CD4-positive, CD25-positive, alpha-beta regulatory T cell (primary cell): Measurements from ENCODE around the gene DCPS. TPM values are rescaled to one million over a fixed set of nuclear protein-coding genes. Genes with fewer than 3 reads are reported as not detected.
A peak's percentile ranks its signal among the peaks of the same experiment; 100 is the strongest.

ENCODE experiments used
- ATAC-seq, 2 donors: fragments of 150-1000 bp; cut with Tn5 transposase; one replicate each; pipeline ENCODE4 v1.10.0; 2021; ENCODE audit warnings: low read depth in 2 of 2, moderate number of reproducible peaks in 2 of 2, moderate library complexity in 1 of 2
- DNase-seq, 3 donors: peaks; one replicate each; pipeline versions ENCODE4 v3.0.0 to v3.0.0-alpha.2; 2012 to 2022; ENCODE audit warnings: mixed read lengths in 1 of 3
- H3K27ac ChIP-seq: one replicate; pipeline ENCODE4 v1.7.0; 2013; ENCODE audit warnings: mild to moderate bottlenecking, low read length; ENCODE audit not compliant: insufficient read depth, poor library complexity, severe bottlenecking
- H3K27me3 ChIP-seq: one replicate; pipeline ENCODE4 v1.7.0; 2013; ENCODE audit warnings: low read length; ENCODE audit not compliant: control insufficient read depth, insufficient read depth
- H3K36me3 ChIP-seq: one replicate; pipeline ENCODE4 v1.7.0; 2013; ENCODE audit warnings: mild to moderate bottlenecking, low read length, moderate library complexity; ENCODE audit not compliant: control insufficient read depth, insufficient read depth
- H3K4me1 ChIP-seq: 2 replicates; pipeline ENCODE4 v1.7.0; 2013; ENCODE audit warnings: mild to moderate bottlenecking, low read length; ENCODE audit not compliant: insufficient read depth, control insufficient read depth, poor library complexity, severe bottlenecking
- H3K4me3 ChIP-seq: one replicate; pipeline ENCODE4 v1.7.0; 2013; ENCODE audit warnings: low read depth, mild to moderate bottlenecking, low read length, moderate library complexity
- H3K9me3 ChIP-seq, 2 experiments: 1 replicate in 1 of 2; 2 replicates in 1 of 2; pipeline ENCODE4 v1.7.0; 2013; ENCODE audit warnings: low read length in 2 of 2, mild to moderate bottlenecking in 1 of 2, moderate library complexity in 1 of 2; ENCODE audit not compliant: control insufficient read depth in 2 of 2
- H3K27ac Mint-ChIP-seq, 3 donors: one replicate each; pipeline ENCODE4 v1.8.0; 2020 to 2022; ENCODE audit warnings: mild to moderate bottlenecking in 3 of 3, mixed read lengths in 3 of 3, moderate library complexity in 2 of 3
- H3K27me3 Mint-ChIP-seq: one replicate; pipeline ENCODE4 v1.8.0; 2022; ENCODE audit warnings: mild to moderate bottlenecking, mixed read lengths
- H3K36me3 Mint-ChIP-seq: one replicate; pipeline ENCODE4 v1.8.0; 2020; ENCODE audit warnings: mixed read lengths
- H3K4me1 Mint-ChIP-seq, 4 donors: one replicate each; pipeline ENCODE4 v1.8.0; 2020 to 2022; ENCODE audit warnings: mixed read lengths in 4 of 4, mild to moderate bottlenecking in 1 of 4
- H3K4me3 Mint-ChIP-seq, 4 donors: one replicate each; pipeline ENCODE4 v1.8.0; 2020 to 2022; ENCODE audit warnings: mild to moderate bottlenecking in 4 of 4, mixed read lengths in 4 of 4, moderate library complexity in 3 of 4
- H3K9me3 Mint-ChIP-seq, 7 donors: one replicate each; pipeline ENCODE4 v1.8.0; 2020 to 2022; ENCODE audit warnings: mixed read lengths in 7 of 7, mild to moderate bottlenecking in 3 of 7, moderate library complexity in 2 of 7
- polyA plus RNA-seq, 4 donors: library from polyadenylated mRNA; unstranded; fragments of 300-500 nt; fragmentation: Illumina TruSeq; gene quantifications; one replicate each; pipeline ENCODE4 v1.2.3, GENCODE V29; 2021
- total RNA-seq: library from RNA; stranded (reverse); gene quantifications from one replicate; pipeline ENCODE4 v1.2.3, GENCODE V29; 2022

The DCPS gene
- total and polyA plus RNA-seq, 5 donors from 2014 or later: 18.1 to 57.6 (median 47.7) TPM

- Histone ChIP-seq H3K36me3 (peaks cover 46% of the 10 kb centered on the region), H3K4me3 (no peak overlapping the region), H3K9me3 (no peaks in the 10 kb centered on the region), H3K27ac (no peak overlapping the region), H3K4me1 (no peaks in the 10 kb centered on the region), H3K27me3 (no peaks in the 10 kb centered on the region)
- no peaks in the 10 kb centered on the region for H3K27me3 Mint-ChIP-seq
- peak overlapping the region in 2 of 3 donors; percentile 21 to 80 for H3K27ac Mint-ChIP-seq
- H3K4me3 Mint-ChIP-seq: no peak overlapping the region
- peaks cover 0 to 6% (median 5%) of the 10 kb centered on the region in 4 donors for H3K4me1 Mint-ChIP-seq
- DNase-seq (no peak), ATAC-seq (no peak)
- no peaks in the 10 kb centered on the region for H3K9me3 Mint-ChIP-seq
- H3K36me3 Mint-ChIP-seq: peaks cover 24% of the 10 kb centered on the region
These were observed 44.1 kb downstream of the DCPS start for GRCh38 chr11:126347751-126348668.

- H3K36me3 Mint-ChIP-seq: peaks cover 19% of the 10 kb centered on the region
- Histone ChIP-seq H3K4me3 (no peak overlapping the region), H3K9me3 (no peaks in the 10 kb centered on the region), H3K27ac (no peak overlapping the region), H3K36me3 (peaks cover 36% of the 10 kb centered on the region), H3K27me3 (no peaks in the 10 kb centered on the region), H3K4me1 (peaks cover 3% of the 10 kb centered on the region)
- DNase-seq (no peak), ATAC-seq (no peak)
- peaks cover 0 to 15% (median 4%) of the 10 kb centered on the region in 4 donors for H3K4me1 Mint-ChIP-seq
- H3K9me3 Mint-ChIP-seq: no peaks in the 10 kb centered on the region
- no peak overlapping the region for H3K4me3 Mint-ChIP-seq
- peak overlapping the region in 2 of 3 donors; percentile 21 to 28 for H3K27ac Mint-ChIP-seq
- H3K27me3 Mint-ChIP-seq: no peaks in the 10 kb centered on the region
These were observed 45.1 kb downstream of the DCPS start for GRCh38 chr11:126348806-126349582.

GRCh38 chr11:126350836-126351235 lies 47.0 kb downstream of the DCPS start:
- ATAC-seq (no peak), DNase-seq (no peak)
- peaks cover 13% of the 10 kb centered on the region for H3K36me3 Mint-ChIP-seq
- H3K9me3 ChIP-seq: no peaks in the 10 kb centered on the region
- no peaks in the 10 kb centered on the region for H3K27me3 Mint-ChIP-seq
- H3K36me3 ChIP-seq: peaks cover 17% of the 10 kb centered on the region
- H3K4me1 Mint-ChIP-seq: peaks cover 0 to 26% (median 11%) of the 10 kb centered on the region in 4 donors
- H3K4me3 Mint-ChIP-seq: no peak overlapping the region
- H3K27me3 ChIP-seq: no peaks in the 10 kb centered on the region
- H3K27ac ChIP-seq: no peak overlapping the region
- no peak overlapping the region for H3K4me3 ChIP-seq
- H3K27ac Mint-ChIP-seq: peak overlapping the region in 1 of 3 donors; percentile 26
- H3K4me1 ChIP-seq: peaks cover 12% of the 10 kb centered on the region
- H3K9me3 Mint-ChIP-seq: no peaks in the 10 kb centered on the region

GRCh38 chr11:126352163-126352562 lies 48.3 kb downstream of the DCPS start:
- Mint-ChIP-seq H3K27ac (peak overlapping the region in 1 of 3 donors; percentile 9), H3K4me3 (peak overlapping the region in 1 of 4 donors; percentile 68), H3K36me3 (peaks cover 13% of the 10 kb centered on the region), H3K27me3 (no peaks in the 10 kb centered on the region), H3K4me1 (peaks cover 0 to 39% (median 13%) of the 10 kb centered on the region in 4 donors), H3K9me3 (no peaks in the 10 kb centered on the region)
- Histone ChIP-seq H3K9me3 (no peaks in the 10 kb centered on the region), H3K36me3 (peaks cover 7% of the 10 kb centered on the region), H3K4me3 (no peak overlapping the region), H3K4me1 (peaks cover 18% of the 10 kb centered on the region), H3K27ac (no peak overlapping the region), H3K27me3 (no peaks in the 10 kb centered on the region)
- ATAC-seq (no peak), DNase-seq (no peak)

GRCh38 chr11:126352934-126353801 lies 49.3 kb downstream of the DCPS start:
- Mint-ChIP-seq H3K4me3 (peak overlapping the region; percentile 74 to 85 (median 76)), H3K9me3 (no peaks in the 10 kb centered on the region), H3K36me3 (peaks cover 10% of the 10 kb centered on the region), H3K27me3 (no peaks in the 10 kb centered on the region), H3K4me1 (peaks cover 0 to 40% (median 13%) of the 10 kb centered on the region in 4 donors), H3K27ac (peak overlapping the region in 2 of 3 donors; percentile 25 to 64)
- H3K27me3 ChIP-seq: no peaks in the 10 kb centered on the region
- peaks cover 18% of the 10 kb centered on the region for H3K4me1 ChIP-seq
- no peak overlapping the region for H3K27ac ChIP-seq
- H3K4me3 ChIP-seq: no peak overlapping the region
- no peaks in the 10 kb centered on the region for H3K9me3 ChIP-seq
- peaks cover 3% of the 10 kb centered on the region for H3K36me3 ChIP-seq
- DNase-seq (peak in 1 of 3 donors; percentile 44), ATAC-seq (no peak)

GRCh38 chr11:126354631-126355323 lies 50.9 kb downstream of the DCPS start:
- peak in 1 of 2 donors; percentile 21 for ATAC-seq
- H3K36me3 ChIP-seq: peaks cover 2% of the 10 kb centered on the region
- no peaks in the 10 kb centered on the region for H3K9me3 ChIP-seq
- H3K27ac ChIP-seq: no peak overlapping the region
- peaks cover 18% of the 10 kb centered on the region for H3K4me1 ChIP-seq
- H3K4me1 Mint-ChIP-seq: peaks cover 0 to 40% (median 13%) of the 10 kb centered on the region in 4 donors
- H3K27me3 ChIP-seq: no peaks in the 10 kb centered on the region
- H3K9me3 Mint-ChIP-seq: no peaks in the 10 kb centered on the region
- peak in 1 of 3 donors; percentile 30 for DNase-seq
- peak overlapping the region; percentile 14 to 88 (median 29) for H3K27ac Mint-ChIP-seq
- H3K36me3 Mint-ChIP-seq: peaks cover 4% of the 10 kb centered on the region
- peak overlapping the region; percentile 76 to 96 (median 88) for H3K4me3 Mint-ChIP-seq
- no peaks in the 10 kb centered on the region for H3K27me3 Mint-ChIP-seq
- peak overlapping the region; percentile 75 for H3K4me3 ChIP-seq
